Nephron progenitor cell (in vitro differentiated cells): ENCODE results near the gene CA10.

Experiments used
- DNase-seq: peaks from one replicate; pipeline ENCODE4 v3.0.0; 2021
- H3K27ac Mint-ChIP-seq: 2 replicates; pipeline ENCODE4 v1.8.0; 2021; ENCODE audit warnings: mild to moderate bottlenecking, moderate library complexity, mixed read lengths
- H3K27me3 Mint-ChIP-seq: 2 replicates; pipeline ENCODE4 v1.8.0; 2021; ENCODE audit warnings: mild to moderate bottlenecking, low read depth, mixed read lengths; ENCODE audit not compliant: poor library complexity
- H3K36me3 Mint-ChIP-seq: 2 replicates; pipeline ENCODE4 v1.8.0; 2021; ENCODE audit warnings: low read depth, mixed read lengths
- H3K4me1 Mint-ChIP-seq: 2 replicates; pipeline ENCODE4 v1.8.0; 2021; ENCODE audit warnings: mixed read lengths
- H3K4me3 Mint-ChIP-seq: 2 replicates; pipeline ENCODE4 v1.8.0; 2021; ENCODE audit warnings: mild to moderate bottlenecking, moderate library complexity, mixed read lengths
- H3K9me3 Mint-ChIP-seq: 2 replicates; pipeline ENCODE4 v1.8.0; 2021; ENCODE audit warnings: mild to moderate bottlenecking, moderate library complexity, mixed read lengths
- TF ChIP-seq, protein P1 (sequence below): fragments of 200-600 bp; sonication (generic); IDR thresholded peaks from 2 replicates; pipeline ENCODE4 v1.5.0; 2021; ENCODE audit warnings: antibody characterized with exemption

CA10 gene

DNA sequence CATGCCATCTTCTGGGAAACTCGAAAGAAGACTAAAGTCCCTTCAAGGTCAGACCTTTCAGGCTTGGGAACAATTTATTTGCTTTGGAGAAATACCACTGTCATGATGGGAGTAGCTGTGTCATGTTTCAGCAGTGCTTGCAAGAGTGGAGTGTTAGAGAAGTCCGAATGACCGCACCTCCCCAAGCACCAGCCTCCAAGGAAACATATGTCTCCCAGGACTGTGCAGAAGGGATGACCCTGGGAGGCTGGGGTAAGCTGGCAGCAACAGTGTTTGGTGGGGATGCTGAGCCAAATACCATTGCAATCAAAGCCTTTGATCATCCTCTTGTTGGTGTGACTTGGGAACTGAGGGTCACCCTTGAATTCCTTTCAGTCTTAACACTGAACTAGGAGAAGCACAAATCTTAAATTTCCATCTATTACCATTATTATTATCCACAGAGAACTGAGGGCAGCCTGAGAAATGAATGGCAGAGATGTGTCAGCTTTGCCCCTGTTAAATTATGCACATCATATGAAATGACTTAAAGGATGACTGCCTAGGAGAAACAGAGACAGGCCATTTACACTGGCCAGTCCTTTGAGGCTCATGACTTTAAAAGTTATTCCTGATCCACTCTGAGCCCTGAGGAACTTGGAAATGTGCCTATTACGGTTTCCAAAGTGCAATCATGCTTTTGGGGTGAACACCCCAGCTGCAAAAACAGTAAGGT, 244.9 kb downstream of the CA10 start:
- Mint-ChIP-seq H3K9me3 (no peaks in the 10 kb centered on the region), H3K4me3 (no peak overlapping the region), H3K4me1 (peaks cover 9% of the 10 kb centered on the region), H3K27ac (no peak overlapping the region), H3K36me3 (no peaks in the 10 kb centered on the region), H3K27me3 (peaks cover 15% of the 10 kb centered on the region)
- no peak for DNase-seq
- TF ChIP-seq, protein P1, sequence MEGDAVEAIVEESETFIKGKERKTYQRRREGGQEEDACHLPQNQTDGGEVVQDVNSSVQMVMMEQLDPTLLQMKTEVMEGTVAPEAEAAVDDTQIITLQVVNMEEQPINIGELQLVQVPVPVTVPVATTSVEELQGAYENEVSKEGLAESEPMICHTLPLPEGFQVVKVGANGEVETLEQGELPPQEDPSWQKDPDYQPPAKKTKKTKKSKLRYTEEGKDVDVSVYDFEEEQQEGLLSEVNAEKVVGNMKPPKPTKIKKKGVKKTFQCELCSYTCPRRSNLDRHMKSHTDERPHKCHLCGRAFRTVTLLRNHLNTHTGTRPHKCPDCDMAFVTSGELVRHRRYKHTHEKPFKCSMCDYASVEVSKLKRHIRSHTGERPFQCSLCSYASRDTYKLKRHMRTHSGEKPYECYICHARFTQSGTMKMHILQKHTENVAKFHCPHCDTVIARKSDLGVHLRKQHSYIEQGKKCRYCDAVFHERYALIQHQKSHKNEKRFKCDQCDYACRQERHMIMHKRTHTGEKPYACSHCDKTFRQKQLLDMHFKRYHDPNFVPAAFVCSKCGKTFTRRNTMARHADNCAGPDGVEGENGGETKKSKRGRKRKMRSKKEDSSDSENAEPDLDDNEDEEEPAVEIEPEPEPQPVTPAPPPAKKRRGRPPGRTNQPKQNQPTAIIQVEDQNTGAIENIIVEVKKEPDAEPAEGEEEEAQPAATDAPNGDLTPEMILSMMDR = no peak

DNA sequence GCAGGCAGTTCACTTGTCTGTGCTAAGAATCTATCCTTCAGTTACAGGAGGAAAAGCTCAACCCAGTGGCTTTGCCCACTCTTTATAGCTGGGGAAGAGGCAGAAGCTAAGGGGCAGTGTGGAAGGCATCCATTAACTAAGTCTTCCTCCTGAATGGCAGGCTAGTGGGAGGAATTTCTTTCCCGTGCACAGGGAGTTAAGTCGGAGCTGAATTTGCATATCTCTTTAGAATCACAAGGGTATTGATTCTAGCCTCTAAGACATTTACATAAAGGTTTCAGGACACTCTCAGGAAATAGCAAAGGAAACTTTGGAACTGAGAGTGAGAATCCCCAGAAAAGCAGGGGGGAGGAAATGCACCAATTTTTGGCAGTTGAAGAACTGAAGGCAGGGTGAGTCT, 245.6 kb downstream of the CA10 start:
- Mint-ChIP-seq H3K27ac (no peak overlapping the region), H3K36me3 (no peaks in the 10 kb centered on the region), H3K27me3 (peaks cover 15% of the 10 kb centered on the region), H3K4me3 (no peak overlapping the region), H3K9me3 (no peaks in the 10 kb centered on the region), H3K4me1 (peaks cover 9% of the 10 kb centered on the region)
- TF ChIP-seq, protein P1 = no peak
- no peak for DNase-seq

GRCh38 chr17:51911237-51911636, 247.3 kb downstream of the CA10 start:
- Mint-ChIP-seq H3K36me3 (no peaks in the 10 kb centered on the region), H3K27ac (no peak overlapping the region), H3K4me3 (no peak overlapping the region), H3K9me3 (no peaks in the 10 kb centered on the region), H3K27me3 (peaks cover 4% of the 10 kb centered on the region), H3K4me1 (peaks cover 9% of the 10 kb centered on the region)
- no peak for DNase-seq
- TF ChIP-seq, protein P1 = no peak

DNA sequence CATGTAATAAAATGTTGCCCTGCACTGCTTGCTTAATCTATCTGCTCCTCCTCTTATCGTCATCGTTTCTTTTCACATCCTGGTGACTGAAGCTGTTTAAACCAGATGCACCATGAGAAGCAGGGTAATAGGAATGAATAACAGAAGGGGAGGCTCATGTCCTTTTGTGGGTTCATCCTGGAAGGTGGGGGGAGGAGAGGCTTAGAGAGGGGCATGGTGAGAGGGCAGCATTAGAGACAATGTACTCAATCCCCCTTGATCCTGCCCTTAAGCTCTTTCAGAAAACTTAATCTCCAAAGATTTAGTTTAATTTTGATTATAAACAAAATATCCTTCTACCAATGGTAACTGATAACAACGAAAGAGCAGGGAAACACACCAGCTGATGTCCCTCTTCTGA, 248.5 kb downstream of the CA10 start:
- TF ChIP-seq, protein P1 = no peak
- no peaks in the 10 kb centered on the region for H3K9me3 Mint-ChIP-seq
- no peak overlapping the region for H3K27ac Mint-ChIP-seq
- no peaks in the 10 kb centered on the region for H3K36me3 Mint-ChIP-seq
- no peak for DNase-seq
- no peak overlapping the region for H3K4me3 Mint-ChIP-seq
- no peaks in the 10 kb centered on the region for H3K27me3 Mint-ChIP-seq
- H3K4me1 Mint-ChIP-seq = peaks cover 9% of the 10 kb centered on the region

DNA sequence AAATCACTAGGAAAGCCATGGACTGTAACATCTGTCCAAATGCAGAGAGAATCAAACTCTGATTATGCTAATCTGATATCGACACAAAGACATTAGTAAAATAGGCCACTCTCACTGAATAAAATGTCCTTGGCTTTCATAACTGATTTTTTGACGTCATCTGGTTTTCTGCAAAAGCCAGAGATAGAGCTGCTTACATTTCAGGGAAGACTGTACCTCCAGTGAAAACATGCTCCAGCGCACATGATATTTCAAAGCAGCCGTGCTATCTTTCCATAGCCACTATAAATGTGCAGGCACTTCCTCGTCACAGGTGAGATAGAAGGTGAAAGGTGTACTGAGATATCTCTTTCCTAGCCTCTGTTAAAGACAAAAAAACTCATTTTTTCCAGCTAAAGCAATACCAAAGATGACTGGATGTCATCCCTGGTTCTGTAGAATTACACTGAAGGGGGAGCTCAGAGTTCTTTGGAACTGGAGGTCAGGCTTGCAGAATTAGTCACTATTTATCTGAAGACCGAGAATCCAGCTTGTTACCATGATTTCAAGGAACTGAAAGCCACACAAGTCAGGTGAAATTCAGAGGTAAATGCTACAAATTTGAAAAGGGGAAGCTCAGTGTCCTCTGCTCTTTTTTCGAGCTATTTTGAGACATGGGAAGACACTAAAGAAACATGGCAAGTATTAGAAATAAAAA, 249.5 kb downstream of the CA10 start:
- no peak overlapping the region for H3K27ac Mint-ChIP-seq
- peaks cover 9% of the 10 kb centered on the region for H3K4me1 Mint-ChIP-seq
- H3K4me3 Mint-ChIP-seq = no peak overlapping the region
- no peak for DNase-seq
- H3K9me3 Mint-ChIP-seq = no peaks in the 10 kb centered on the region
- no peaks in the 10 kb centered on the region for H3K27me3 Mint-ChIP-seq
- no peaks in the 10 kb centered on the region for H3K36me3 Mint-ChIP-seq
- TF ChIP-seq, protein P1 = no peak

GRCh38 chr17:51907041-51907440, 251.5 kb downstream of the CA10 start:
- no peak overlapping the region for H3K27ac Mint-ChIP-seq
- TF ChIP-seq, protein P1 = no peak

More at GRCh38 chr17:51907041-51907440, 251.5 kb downstream of the CA10 start:
- no peaks in the 10 kb centered on the region for H3K36me3 Mint-ChIP-seq
- H3K9me3 Mint-ChIP-seq = no peaks in the 10 kb centered on the region
- no peaks in the 10 kb centered on the region for H3K27me3 Mint-ChIP-seq
- no peak overlapping the region for H3K4me3 Mint-ChIP-seq
- DNase-seq = no peak
- no peaks in the 10 kb centered on the region for H3K4me1 Mint-ChIP-seq
